Activated CD8-positive, alpha-beta memory T cell treated with anti-CD3 and anti-CD28 coated beads, Interleukin-2, amount 50 U/mL, for 24 hours (primary cell): Measurements from ENCODE around the gene STPG4.

Source experiments
- DNase-seq: peaks from one replicate; pipeline ENCODE4 v3.0.0-alpha.2; 2020; ENCODE audit errors: extremely low read depth

The STPG4 gene

DNA sequence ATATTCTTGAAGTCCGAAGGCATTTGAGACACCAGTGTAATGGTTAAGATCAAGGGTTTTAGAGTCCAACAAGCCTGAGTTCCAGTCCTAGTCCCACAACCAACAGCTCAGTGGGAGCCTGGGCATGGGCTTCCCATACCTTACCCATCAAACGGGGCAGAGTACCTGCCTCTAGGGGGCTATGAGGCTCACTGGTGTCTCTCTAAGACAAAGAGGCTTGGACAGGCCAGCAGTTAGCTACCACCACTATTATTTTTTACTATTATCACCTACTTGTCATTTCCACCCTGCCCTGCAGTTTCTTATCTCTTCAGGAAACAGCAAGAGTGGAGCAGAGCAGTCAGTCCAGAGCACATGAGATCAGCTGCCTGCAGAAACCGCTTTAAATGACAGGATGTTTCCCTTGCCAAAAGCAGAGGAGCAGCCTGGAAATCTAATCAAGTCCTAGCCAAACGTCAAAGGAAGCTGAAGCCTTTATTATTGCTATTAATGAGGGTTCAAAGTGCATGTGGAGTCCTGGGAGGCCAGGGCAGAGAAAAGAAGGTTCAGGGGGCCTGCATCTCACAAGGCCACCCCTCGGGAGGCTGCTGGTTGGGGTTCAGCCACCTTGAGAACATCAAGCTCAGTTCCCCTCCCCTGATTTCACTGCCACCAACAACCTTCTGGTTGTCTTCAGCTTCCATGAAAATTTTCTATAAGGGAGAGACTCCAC, 66.6 kb downstream of the STPG4 start:
- no peak for DNase-seq

GRCh38 chr2:47087051-47087450, 68.1 kb downstream of the STPG4 start:
- DNase-seq: no peak

- DNase-seq: no peak
Measured at GRCh38 chr2:47086571-47086970, 68.5 kb downstream of the STPG4 start.

- DNase-seq: no peak
Measured at GRCh38 chr2:47086054-47086471, 69.0 kb downstream of the STPG4 start.

GRCh38 chr2:47083886-47084687, 71.0 kb downstream of the STPG4 start:
- no peak for DNase-seq

DNA sequence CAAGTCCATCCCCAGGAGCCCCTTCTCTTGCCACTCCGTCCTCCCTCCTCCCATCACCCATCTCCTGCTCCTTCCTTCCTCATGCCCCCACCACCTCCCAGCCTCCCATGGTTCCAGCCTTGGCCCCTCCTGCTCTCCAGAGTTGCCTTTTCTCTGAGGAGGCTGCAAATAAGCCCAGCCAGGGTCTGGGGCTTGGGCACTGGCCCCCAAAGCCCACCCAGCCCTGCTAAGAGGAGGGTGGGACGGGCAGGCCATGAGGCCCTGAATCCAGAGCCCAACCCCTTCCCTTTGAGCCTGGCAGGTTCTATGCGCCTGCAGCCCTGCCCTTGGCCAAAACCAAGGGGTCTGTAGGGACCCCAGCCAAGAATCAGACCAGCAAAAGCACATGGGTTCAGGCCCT, 71.6 kb downstream of the STPG4 start:
- DNase-seq: no peak

DNA sequence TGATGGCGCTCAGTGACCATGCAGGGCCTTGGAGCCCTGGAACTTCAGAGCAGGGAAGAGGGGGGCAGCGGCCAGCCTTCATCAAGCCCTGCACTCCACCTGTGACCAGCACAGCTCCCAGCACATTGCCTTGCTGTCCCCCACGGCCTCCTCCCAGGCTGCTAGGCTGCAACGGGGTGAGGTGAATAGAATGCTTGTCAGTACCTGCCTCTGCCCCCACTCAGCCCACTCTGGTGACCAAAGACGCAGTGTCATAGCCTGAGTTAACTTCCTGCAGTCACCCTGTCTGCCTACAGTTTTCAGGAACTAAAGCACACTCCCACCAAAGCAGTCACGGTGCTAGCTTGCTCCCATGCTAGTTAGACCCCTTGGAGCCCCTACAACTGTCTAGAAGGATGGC, 72.1 kb downstream of the STPG4 start:
- no peak for DNase-seq

DNA sequence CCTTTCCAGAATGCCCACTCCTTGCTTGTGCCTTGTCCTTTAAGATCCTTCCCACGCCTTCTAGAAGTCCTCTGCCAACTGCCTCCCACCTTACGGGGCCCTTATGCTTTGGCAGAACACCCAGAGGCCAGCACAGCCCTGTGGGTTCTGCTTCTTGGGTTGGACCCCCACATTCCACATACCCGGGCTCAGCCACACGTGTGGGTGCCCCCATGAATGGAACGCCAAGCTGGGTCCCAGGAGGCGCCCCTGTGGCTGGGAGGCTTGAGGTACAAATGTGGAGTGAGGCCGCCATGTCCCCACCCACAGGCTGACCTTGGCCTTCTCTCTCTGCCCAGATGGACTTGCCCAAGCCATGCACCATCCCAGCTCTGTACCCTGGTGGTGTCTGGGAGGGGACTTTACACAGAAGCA, 74.2 kb downstream of the STPG4 start:
- DNase-seq: no peak

GRCh38 chr2:47079515-47080412, 75.3 kb downstream of the STPG4 start:
- no peak for DNase-seq

DNA sequence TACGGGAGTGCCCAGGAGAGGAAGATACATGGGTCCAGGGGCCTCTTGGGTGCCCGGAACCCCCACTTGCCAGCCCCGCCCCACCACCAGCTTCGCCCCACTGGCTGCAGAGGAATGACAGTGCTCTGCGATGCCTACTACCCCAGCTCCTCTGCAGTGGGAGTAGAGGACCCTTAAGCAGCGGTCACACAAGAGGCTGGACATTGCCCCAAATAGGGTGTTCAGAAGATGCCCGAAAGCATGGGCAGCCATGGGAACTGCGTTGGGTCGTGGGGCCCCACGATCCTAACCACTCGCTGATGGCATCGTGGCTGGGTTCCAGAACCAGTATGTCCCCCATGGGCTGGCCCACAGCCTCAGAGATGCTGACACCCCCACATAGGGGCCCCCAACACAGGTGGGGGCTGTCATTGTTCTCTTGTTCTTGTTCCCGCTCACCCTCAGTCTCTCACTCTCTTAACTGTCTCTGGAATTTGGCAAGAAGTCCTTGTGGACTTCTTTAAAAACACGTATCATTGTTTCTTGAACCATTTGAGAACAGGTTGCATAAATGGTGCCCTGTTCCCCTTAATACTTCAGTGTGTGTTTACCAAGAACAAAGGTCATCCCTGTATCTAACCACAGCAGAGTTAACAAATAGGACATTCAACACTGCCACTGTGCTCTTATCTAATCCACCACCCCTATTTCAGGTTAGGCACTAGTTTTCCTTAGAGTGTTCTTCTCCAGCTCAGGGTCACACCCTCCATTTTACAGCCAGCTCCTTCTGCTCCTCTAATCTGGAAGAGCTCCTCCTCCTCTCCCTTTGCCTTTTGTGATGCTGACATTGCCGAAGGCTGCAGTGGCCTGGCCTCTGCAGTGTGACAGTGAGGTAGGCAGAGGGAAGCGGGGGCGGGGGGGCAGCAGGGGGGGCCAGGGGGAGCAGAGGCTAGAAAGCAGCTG, 76.3 kb downstream of the STPG4 start:
- DNase-seq: no peak

DNA sequence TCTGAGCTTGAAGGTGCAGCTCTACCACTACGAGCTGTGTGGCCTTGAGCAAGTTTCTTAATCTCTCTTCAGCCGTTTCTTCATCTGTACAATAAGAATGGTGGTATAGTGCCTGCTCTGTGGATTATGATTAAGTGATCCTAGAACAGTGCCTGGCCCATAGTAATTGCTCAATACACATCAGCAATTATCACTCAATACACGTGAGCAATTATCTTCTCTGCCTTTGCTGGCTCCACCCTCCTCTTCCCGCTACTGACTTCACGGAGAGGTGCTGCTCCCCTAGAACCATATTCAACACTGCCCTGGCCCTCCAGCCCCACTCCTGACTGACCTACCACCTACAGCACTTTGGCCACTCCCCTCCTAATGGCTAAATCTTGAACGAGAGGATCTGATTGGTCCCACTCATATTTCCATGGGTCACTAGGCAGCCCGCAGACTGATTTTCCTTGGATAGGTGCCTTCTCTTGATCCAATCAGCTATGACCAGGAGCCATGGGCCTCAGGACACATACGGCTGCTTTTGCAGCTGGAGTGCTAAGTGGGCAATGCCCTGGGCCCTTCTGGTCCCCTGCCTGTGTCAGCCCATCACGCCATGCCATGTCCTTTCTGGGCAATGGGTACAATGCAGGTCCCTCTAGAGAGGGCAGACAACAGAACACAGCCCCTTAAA, 77.5 kb downstream of the STPG4 start:
- no peak for DNase-seq

- no peak for DNase-seq
Measured at GRCh38 chr2:47076586-47077441, 78.3 kb downstream of the STPG4 start.

DNA sequence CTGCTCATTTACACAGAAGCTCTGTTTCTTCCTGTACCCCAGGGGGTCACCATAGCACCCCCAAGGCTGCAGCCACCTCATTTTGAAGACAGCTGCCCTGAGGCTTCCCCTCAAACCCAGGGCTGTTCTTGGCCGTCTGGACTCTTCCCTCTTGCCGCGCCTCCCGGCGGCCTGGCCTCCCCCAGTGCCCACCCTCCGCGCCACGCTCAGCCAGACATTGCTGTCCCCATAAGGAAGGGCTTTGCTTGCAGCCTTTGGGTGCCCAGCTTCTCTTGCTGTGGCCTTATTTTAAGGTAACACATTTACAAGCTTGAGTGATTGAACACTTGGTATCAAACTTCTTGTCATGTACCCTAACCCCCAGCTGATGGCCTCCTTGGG, 79.0 kb downstream of the STPG4 start:
- no peak for DNase-seq

GRCh38 chr2:47075361-47076125, 79.6 kb downstream of the STPG4 start:
- DNase-seq: no peak

DNA sequence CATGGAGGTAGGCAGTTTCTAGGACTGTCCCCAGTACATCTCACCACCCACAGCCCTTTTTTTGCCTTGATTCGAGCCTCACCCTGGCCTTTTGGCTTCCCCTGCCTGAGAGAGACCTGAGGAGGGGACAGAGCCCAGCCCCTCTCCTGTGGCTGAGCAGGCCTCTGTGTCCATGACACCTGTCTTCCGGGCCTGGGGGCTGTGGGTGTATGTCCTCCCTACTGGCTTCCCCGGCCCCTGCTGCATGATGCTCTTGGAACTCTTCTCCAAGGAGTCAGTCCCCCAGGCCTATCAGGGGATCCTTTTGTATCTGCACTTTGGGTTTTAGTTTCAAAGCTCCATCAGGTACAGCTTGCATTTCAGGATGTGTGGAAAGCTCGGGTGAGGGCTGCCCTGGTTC, 80.4 kb downstream of the STPG4 start:
- no peak for DNase-seq

- DNase-seq: no peak
Measured at GRCh38 chr2:47073641-47074040, 81.5 kb downstream of the STPG4 start.

DNA sequence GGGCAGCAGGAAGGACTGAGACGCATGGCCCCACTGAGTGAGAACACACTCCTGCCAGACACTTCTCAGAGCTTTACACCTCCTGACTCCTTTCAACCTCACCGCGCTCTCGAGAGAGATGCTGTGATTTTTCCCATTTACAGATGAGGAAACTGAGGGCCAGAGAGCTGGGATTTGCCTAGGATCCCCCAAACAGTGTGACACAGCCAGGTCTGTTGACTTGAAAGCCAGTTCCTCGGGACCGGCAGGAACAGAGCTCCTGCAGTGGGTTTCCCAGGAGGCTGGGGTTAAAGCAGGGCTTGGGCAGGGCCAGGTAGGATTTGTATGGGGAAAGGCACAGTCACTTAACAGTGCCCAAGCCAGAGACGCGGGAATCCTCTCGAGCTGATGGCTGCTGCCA, 81.9 kb downstream of the STPG4 start:
- no peak for DNase-seq

GRCh38 chr2:47072728-47073191, 82.3 kb downstream of the STPG4 start:
- DNase-seq: no peak
